NCI-H345 treated with DMSO at 0.1 percent for 48 hours (cell line): ENCODE results near the gene KLHL29.

ENCODE experiments used
- DNase-seq: peaks from one replicate; lab custom pipeline; 2025; ENCODE audit not compliant: unreplicated experiment; lab: John Stamatoyannopoulos, UW

KLHL29 gene

DNA sequence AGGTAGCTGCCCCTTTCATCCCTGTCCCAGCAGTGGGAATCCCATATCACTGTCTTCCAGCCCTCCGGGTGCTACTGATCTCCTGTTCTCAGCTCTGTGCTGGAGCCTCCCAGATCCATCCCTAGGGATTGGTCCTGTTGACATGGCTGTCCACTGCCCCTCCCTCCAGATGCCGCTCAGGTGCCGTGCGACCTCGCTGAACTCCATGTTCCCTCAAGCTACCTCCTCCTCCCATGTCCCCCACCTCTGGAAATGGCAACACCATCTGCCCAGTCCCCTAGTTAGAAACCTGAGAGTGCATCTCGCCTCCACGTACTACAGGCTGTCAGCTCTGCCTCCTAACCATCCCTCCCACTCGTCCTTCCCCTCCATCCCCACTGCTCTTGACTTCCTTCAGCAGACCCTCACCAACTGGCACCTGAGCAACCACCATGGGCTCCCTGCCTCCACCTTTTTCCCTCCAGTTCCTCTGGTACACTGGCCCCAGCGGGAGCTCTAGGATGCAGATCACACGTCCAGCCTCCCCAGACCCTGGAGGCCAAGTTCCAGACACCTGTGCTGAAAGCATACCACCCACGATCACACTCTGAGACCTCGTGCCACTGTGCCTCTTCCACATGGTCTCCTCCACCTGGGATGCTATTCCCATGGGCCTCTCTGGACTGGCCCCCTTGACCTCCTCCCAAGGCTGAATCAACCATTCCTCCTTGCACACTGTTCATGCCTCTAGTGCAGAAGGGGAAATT, 106.8 kb downstream of the KLHL29 start:
- DNase-seq, result no peak

DNA sequence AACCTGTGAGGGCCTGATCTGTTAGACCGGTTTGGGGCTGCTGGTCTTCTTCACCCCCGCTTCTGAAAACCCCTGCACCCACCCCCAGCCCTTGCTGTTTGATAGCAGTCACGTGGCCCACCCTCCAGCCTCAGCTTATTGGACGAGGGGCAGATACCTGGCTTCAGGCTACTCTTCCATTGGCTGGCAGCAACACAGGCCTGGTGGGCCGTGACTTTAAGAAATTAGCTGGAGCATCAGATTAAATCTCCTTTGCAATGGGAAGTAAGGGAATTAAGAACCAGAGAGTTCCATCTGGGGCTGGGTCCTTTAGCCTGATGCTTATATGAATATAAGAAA, 107.3 kb downstream of the KLHL29 start:
- no peak for DNase-seq

DNA sequence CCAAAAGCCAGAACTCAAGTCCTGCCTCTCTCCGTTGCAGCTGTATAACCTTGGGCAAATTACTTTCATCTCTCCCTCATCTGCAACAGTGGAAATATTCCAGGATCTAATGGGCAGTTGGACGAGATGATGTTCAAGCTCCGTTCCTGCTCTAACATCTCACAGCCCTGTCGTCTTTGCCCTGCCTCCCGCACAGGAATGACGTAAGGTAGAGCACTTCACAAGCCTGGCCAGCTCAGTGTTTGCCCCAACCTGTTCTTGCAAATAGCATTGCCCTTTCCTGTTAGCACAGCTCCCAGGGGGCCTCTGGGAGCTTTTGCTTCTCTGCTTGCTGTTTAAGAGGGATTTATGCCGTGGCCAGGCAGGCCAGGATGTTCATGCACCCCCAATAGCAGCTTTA, 107.9 kb downstream of the KLHL29 start:
- DNase-seq, result peak; percentile 50

DNA sequence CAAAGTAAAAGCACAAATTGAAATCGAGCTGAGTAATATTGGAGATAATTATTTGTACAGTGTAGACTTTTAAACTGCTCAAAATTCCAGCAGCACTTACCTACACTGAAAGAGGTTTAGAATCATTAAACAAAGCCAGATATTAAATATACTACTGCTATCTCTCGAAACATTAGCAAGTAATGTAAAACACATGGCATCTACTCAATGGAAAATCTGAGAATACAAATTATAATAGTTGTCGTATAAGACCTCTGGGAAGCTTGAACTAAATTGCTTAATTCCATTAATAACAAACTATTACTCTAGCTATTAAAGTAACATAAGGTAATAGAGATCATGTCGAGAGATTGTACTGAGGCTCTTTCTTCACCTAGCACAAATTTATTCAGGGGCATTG, 108.9 kb downstream of the KLHL29 start:
- no peak for DNase-seq

DNA sequence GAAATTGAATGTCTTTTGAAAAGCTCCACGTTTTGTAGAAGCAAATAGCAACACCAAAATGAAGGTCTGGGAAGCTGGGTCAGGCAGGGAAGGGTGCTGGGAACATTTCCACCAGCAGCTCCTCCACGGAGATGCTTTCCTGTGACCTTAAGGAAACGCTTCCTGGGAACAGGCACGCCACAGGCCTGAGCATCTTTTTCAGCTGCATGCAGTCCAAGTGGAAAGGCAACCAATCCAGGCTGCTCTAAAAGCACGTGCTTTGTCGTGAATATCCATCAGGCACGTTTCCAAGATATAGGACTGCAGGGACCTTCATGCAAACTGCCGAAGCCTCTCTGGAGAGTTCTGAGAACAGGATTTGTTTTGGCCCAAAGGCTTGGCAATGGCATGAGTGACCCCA, 109.3 kb downstream of the KLHL29 start:
- DNase-seq, result no peak

DNA sequence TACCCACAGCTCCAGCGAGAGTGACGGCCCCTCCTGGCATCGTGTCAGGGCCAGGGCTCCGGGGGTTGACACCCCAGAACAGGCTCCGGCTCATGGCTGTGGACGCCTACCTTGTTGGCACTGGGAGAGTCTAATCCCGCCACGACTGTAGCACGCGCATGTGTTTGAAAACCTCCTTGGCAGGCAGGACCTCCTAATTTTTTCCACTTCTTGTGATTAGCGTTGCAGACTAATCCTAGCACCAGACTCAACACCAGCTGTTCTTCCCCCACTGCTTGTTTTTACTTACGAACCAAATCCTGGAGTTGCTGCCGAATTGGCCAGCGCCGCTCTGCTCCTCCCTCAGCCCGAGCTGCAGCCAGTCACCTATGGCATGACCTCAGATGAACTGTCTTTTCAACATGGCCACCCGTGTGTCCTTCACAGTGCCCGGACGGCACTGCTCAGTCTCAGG, 110.7 kb downstream of the KLHL29 start:
- DNase-seq, result no peak

DNA sequence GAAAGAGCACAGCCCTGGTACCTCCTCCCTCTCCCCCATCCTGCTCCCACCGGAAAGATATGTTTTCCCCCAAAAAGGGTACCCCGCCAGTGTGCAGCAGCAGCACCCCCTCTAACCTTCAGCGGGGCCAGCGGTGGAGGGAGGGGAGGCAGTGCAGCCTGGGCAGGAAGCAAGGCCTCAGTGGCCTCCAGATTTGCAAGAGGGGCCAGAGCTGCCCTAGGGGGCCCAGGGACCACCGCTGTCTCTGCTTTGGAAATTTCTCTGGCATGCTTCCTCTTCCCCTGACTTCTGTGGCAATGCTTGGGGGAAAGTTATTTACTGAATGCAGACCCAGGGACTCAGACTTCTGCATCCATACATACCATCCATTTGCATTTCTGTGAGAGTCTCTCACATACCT, 111.5 kb downstream of the KLHL29 start:
- no peak for DNase-seq

DNA sequence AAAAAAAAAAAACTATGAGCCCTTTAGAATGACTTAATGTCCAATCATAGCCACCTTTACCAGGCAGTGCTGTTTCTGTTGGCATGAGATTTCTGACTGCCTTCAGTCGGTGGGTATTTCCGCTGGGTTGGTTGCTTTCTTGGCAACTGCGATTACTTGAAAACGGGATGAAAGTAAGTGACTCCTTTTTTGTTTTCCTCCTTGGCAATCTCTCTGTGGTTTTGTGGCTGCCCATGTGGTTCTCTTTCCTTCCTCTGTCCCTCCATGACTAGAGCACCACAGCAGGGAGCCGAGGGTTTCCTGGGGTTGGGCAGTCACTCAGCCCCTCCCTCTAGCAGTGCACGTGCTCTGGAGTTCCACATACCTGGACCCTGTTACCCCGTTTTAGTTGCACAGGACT, 112.1 kb downstream of the KLHL29 start:
- DNase-seq, result no peak

DNA sequence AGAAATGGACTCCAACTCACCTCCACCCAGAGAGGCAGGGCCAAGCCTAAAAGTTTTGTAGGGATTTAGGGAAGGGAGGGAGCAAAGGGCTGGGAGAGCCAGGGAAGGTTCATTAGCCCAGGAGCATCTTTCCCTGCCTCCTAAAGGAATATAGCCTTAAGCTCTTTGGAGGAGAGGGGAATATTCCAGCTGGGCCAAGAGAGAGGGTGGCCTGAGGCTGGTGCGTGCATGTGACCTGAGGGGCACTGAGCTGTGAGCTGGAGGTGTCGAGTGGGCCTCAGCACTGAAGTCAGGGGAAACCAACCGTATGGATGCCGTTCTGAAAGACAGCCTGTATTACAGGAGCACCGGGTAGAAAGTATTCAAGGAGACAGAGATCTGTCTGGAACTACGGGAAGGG, 112.6 kb downstream of the KLHL29 start:
- DNase-seq, result no peak

DNA sequence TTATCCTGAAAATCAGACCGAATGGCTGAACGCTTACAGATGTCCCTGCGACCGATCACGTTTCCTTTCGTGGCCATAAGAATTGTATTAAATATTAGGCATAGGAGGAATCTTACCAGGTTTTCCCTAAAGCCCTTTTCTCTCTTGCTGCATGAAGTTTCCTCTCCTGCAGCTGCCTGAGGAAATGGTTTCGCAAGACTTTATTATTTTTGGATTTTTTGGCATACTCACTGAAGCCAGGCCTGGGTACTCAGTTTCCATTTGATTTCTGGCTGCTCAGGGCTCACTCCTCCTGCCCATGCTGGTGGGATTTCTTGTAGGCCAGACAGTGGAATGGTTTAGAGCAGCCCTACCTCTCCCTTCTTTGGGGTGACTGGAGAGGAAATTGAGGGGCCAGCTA, 114.0 kb downstream of the KLHL29 start:
- DNase-seq, result no peak

DNA sequence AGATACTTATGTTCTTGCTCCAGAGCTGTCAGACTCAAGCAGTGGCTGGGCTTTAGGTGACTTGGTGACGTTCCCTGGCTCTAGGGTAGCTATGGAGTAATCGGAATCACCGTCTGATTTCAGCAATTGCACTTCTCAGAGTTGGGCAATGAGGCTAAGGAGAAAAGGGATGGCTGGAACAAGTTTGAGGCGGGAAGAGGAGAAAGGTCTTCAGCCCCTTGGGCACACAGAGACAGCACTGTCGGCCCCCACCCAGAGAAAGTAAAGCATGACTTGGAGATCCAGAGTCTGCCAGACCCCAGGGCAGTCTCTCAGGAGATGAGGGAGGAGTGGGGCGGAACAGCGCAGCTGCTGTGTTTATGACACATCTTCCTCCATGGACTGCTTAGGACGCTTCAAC, 114.5 kb downstream of the KLHL29 start:
- DNase-seq, result no peak

DNA sequence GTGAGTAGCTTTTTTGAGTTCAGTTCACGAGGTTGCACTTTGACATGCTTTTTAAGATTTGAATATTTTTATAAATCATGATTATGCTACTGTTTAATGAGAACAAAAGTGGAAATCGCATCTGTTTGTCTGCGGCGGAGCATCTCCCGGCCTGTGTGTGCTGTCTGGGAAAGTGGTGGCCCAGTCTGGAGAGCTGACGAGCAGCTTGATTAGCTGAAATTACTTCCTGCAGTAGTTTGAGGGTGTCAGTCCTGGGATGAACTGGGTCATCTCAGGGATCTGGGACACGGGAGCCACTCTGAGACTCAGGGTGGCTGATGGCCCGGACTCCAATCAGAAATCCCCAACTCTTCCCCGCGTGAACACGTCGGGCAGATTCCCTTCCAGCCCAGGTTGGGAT, 115.9 kb downstream of the KLHL29 start:
- no peak for DNase-seq

DNA sequence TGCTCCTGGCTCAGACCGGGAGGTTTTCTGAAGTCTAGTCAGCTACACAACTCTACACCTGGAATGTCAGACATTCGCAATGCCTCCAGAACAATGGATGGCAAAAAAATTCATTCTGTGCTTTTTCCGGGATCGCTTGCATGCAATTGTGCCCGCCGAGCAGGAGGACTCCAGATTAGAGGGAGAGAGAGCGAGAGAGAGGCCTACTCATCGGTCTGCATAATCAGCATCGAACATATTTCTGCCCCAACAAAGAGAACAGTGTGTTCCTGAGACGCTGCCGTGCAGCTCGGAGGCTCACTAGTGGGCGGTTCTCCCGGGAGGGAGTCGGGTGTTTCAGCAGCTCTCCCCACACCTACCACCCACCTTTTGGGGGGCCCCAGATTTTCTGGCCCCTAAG, 117.1 kb downstream of the KLHL29 start:
- no peak for DNase-seq

DNA sequence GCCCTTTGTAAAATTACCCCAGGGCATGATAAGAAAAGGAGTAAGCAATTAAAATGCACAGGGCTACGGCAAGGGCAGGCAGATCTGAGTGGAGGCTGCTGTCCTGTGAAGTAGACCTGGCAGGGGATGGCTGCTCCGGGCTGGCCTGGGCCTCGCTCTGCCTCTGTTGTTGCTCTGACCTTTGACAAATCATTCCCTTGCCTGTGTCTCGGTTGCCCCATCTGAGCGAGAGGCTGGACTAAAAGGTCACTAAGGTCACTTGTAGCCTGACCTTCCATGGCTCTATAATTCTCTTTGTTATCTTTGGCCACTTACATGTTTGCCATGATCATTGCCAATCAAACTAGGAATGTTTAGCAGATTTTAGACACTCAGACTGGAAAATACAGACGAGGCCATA, 118.1 kb downstream of the KLHL29 start:
- no peak for DNase-seq

DNA sequence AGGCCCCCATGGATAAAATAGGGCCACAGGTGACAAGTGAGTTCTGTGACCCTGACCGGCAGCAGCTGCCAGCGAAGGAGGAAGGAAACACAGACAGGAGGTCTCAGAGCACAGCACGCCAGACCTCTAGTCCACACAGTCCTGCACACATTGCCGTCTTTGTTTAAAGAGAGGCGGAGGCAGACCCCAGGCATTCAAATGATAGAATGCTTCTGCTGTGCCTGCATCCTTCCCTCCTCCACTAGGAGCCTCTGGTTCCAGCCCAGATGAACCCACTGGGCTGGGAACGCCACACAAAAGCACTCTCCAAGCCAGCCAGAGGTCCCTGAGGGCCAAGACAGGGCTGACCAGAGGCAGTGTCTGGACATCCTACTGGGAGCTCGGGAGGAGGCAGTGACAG, 118.7 kb downstream of the KLHL29 start:
- DNase-seq, result no peak

DNA sequence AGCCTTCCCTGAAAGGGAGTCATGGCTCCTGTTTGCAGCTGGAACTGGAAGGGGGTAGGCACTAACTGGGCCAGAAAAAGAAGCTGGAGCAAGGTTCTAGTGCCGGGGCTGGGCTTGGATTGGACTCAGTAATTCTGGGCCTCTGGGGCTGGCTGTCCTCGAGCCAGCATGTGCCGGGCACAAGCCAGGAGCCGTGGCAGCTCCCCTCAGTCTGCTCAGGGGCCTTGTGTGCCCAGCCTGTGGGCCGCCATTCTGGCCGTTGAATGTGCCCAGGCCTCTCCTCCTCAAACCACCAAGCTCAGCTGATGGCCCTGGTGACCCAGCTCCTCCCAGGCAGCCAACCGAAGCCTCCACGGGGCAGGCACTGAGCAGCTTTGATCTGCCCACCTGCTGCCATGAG, 119.6 kb downstream of the KLHL29 start:
- DNase-seq, result no peak

DNA sequence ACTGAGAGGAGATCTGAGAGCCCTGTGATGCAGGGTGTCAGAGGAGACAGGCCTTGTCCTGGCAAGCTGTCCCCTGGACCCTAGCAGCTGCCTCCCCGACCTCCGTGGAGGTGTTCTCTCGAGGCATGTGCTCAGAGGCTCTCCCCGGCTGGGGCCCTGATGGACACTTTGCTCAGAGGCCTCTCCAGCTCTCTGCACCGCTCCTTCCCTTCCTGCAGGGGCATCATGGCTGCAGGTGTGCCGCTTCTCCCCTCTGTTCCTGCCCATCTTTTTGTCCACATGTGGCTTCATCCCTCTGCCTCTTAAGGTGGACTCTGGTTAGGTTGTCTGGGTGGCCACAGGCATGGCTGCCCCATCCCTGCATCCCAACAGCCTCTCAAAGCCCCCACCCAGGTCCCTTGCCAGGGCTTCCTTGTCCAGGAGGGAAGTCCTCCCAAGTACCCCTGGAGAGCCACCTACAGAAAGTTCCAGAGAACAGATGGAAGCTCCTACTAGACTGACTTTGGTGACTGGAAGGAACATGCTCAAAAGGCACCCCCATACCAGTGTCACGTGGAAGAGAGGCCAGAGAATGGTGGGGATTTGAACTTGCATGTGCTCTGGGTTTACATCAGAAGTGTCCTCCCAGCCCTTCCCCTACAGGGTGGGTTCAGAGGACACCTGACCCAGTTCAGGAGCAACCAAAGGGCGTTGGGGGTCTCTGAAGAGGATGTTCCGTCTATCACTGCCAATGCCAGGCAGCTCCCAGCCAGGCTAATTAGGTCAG, 120.4 kb downstream of the KLHL29 start:
- no peak for DNase-seq

DNA sequence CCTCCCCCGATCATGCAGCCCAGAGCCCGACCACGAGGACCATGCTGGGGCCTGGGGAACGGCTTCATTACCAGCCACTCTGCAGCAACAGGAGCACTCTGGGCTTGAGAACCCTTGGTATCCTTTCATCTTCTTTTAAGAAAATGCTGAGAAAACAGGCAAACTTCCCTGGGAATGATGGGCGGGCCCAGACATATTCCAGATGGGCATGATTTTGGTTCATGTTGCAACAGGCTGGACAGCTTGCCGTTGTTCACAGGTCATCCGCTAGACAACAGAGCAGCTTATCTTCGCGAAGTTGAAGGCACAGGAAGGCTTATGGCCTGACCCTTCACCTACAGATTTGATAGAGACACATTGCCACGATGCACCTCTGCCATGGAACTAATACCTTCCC, 121.0 kb downstream of the KLHL29 start:
- DNase-seq, result no peak

DNA sequence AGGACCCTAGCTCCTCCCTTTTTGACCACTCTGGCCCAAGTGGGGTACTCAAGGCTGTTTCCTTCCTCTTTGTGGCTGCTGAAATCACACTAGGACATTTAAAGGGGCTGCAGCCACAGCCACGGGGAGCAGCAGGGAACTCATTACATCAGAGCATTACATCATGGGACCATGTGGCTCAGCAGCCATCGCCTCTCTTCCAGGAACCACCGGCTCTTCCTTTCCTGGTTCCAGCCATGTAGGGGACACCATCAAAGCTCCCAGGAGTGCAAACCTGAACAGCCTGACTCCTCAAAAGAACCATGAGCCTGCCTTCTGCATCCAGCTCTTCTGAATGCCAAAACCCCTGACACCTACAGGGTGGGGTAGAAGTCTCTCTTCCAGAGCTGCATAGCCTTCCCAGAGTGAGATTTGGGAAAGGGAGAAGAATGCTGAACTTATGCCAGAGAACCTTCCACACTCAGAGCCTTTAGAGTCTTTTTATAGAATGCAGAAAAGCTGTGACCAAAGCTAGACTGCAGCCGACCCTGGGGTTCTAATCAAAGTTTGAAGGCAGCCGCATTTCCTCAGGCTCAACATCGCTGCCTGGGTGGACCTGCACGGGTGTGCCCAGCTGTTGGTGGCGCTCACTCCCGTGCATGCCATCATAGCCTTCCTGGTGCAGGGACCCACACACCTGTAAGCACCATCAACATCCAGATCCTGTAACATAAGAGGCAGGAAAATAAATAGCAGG, 121.7 kb downstream of the KLHL29 start:
- DNase-seq, result no peak

DNA sequence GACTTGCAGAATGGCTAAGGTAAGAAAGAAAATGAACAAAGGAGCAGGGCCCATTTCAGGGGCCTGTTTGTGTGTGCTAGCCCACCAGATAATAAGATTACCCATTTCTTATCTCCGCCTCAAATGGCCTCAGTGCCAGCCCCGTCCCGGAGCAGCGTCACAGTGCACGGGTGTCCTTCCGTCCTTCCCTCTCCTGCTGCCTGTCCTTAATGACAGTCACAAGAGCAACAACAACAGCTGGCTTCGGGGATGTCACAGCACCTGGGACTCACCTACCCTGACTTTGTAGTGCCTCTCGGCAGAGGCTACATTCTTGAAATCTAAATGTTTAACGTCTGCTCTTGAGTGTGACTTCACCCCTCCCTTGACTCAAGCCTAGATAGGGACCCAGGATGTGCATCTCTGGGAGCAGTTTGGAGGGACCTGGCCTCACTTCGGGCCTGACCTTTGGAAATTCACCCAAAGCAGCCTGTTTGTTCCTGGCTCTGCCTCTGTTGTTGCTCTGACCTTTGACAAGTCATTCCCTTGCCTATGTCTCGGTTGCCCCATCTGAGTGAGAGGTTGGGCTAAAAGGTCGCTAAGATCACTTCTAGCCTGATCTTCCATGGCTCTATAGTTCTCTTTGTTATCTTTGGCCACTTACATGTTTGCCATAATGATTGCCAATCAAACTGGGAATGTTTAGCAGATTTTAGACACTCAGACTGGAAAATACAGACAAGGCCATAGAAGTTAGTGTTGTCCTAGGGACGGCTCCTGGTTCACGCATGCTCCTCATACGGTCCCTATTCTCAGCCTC, 122.5 kb downstream of the KLHL29 start:
- DNase-seq, result no peak

DNA sequence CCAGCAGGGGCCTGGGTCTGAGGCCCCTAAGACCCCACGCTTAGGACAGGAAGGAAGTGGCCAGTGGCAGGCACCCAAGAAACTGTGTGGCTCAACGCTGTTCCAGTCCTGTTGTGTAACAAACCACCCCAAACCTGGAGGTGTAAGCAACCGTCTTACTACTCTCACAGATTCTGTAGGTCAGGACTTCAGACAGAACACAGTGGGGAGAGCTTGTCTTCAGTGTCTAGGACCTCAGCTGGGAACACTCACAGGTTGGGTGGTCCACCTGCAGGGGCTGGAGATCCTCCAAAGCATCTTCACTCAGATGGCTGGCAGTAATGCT, 123.0 kb downstream of the KLHL29 start:
- no peak for DNase-seq
